Dendritic cell treated with granulocyte-macrophage colony-stimulating factor and Interleukin-4, amounts not matched to agents 40 ng/mL and 50 ng/mL, for 4 days (primary cell): ENCODE data around the gene MRTFB.
A peak's percentile ranks its signal among the peaks of the same experiment; 100 is the strongest.

ENCODE experiments used
- H3K27ac Mint-ChIP-seq: one replicate; pipeline ENCODE4 v1.8.0; 2022; ENCODE audit warnings: mild to moderate bottlenecking, mixed read lengths
- H3K27me3 Mint-ChIP-seq: one replicate; pipeline ENCODE4 v1.8.0; 2022; ENCODE audit warnings: mild to moderate bottlenecking, mixed read lengths
- H3K36me3 Mint-ChIP-seq: one replicate; pipeline ENCODE4 v1.8.0; 2022; ENCODE audit warnings: low read depth, mixed read lengths
- H3K4me1 Mint-ChIP-seq: one replicate; pipeline ENCODE4 v1.8.0; 2022; ENCODE audit warnings: low read depth, mixed read lengths
- H3K4me3 Mint-ChIP-seq: one replicate; pipeline ENCODE4 v1.8.0; 2022; ENCODE audit warnings: mild to moderate bottlenecking, moderate library complexity, mixed read lengths
- H3K9me3 Mint-ChIP-seq: one replicate; pipeline ENCODE4 v1.8.0; 2022; ENCODE audit warnings: mixed read lengths
- intact Hi-C: fragments of 100-400 bp; cut with micrococcal nuclease; formaldehyde crosslinking; loops from one replicate; pipeline ENCODE4 v1.15.0; 2022

MRTFB gene

DNA sequence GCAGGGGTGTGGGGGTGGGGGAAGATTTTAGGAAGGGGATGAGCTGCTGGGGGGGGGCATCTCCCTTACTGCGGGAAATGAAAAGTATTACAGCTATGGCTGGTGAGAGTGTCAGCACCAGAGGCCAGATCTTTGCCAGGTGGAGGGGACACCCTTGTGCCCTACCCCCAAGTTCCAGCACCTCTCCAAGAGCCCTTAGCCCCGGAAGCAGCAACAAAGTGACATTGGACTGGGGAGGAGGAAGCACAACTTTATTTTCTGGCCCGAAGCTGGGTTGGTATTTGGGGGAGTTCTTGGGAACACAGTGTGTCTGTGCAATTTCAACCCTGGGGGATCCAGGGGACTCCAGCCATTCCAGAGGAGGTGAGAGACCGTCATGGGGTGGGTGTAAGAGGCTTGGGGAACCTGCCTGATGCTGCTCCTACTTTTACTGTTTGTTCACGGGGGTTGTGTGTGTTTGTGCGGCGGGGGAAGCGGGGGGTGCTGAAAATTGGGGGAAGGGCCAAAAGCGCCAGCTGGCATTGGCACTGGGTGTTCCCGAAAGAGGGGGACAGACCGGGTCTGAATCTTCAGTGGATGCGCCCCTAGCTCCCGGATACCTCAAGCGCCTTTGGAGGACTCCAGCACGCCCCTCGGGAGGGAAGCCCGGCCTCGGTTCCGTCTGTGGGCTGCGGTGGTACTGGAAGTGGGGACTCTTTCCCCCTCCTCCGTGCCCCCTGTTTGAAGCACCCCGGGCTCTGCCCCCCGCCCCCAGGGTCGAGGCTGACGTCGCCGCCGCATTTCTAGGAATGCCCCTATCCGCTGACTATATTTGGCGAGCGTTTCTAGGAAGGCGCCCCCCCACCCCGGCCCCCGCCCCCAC, 230.3 kb downstream of the MRTFB start:
- no peaks in the 10 kb centered on the region for H3K9me3 Mint-ChIP-seq
- peak overlapping the region; percentile 88 for H3K27ac Mint-ChIP-seq
- intact Hi-C loops = loop anchor here (5.0 to 10.0 kb wide), 2 partner anchors 143 to 379 kb away; partner anchors contain the start of gene ERCC4
- peaks cover 55% of the 10 kb centered on the region for H3K4me1 Mint-ChIP-seq
- peaks cover 23% of the 10 kb centered on the region for H3K36me3 Mint-ChIP-seq
- H3K4me3 Mint-ChIP-seq = peak overlapping the region; percentile 86
- H3K27me3 Mint-ChIP-seq = peaks cover 53% of the 10 kb centered on the region

DNA sequence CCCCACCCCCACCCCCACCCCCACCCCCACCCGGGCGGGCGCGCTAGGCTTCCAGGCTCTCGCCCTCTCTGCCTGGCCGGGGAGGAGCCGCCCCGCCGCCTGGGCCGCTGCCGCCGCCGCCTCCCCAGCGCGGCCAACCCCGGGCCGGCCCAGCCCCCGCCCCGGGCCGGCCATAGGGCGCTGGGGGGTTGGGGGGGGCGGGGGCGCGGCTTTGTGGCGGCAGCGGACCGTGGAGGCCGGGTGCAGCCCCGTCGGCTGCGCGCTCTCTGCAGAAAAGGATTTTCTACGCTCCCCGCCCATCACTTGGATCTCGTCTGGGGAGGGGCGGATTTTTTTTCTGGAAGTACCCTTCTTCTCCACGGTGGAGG, 230.9 kb downstream of the MRTFB start:
- Mint-ChIP-seq H3K9me3 (no peaks in the 10 kb centered on the region), H3K27me3 (peaks cover 59% of the 10 kb centered on the region), H3K27ac (peak overlapping the region; percentile 88), H3K4me1 (peaks cover 51% of the 10 kb centered on the region), H3K36me3 (peaks cover 23% of the 10 kb centered on the region), H3K4me3 (peak overlapping the region; percentile 82)
- intact Hi-C loops = loop anchor here (5.0 to 10.0 kb wide), 2 partner anchors 143 to 380 kb away; partner anchors contain the start of gene ERCC4

DNA sequence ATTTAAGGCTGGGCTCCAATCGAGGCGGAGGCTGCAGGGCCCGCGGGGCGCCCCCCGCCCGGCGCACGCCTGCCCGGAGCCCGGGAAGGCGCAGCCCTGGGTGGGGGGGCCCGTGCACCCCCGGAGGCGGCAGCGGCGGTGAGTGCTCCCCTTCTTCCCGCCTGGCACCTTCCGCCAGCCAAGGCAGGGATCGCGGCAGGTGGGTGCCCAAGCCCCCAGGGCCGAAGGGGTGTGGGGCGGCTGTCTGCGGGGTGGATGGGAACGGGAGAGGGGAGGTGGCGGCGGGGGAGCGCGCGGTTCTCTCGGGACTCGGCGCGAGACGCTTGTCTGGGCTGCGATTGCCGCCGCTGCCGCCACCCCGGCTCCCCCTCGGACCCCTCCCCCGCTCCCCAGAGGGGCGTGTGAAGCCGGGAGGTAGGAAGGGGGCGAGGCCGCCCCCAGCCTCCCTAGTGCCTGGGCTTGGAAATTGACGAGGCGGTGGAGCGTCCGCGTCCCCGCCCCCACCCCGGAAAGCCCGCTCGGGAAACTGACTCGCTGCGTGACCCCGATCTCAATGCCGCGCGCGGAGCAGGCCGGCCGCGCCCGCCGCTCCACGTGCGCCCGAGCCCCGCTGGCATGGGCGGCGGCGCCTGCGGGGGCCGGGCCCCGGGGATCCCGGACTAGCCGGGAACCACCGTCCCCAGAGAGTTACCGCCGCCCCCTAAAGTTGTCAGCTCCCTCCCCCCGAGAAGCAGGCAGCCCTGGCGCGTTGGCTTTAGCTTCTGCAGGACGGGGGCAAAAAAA, 231.5 kb downstream of the MRTFB start:
- H3K4me1 Mint-ChIP-seq = peaks cover 54% of the 10 kb centered on the region
- peaks cover 61% of the 10 kb centered on the region for H3K27me3 Mint-ChIP-seq
- peak overlapping the region; percentile 88 for H3K27ac Mint-ChIP-seq
- intact Hi-C loops = loop anchor here (5.0 to 10.0 kb wide), 2 partner anchors 142 to 380 kb away; partner anchors contain the start of gene ERCC4
- peak overlapping the region; percentile 82 for H3K4me3 Mint-ChIP-seq
- H3K9me3 Mint-ChIP-seq = no peaks in the 10 kb centered on the region
- peaks cover 23% of the 10 kb centered on the region for H3K36me3 Mint-ChIP-seq

GRCh38 chr16:14303182-14303618, 232.1 kb downstream of the MRTFB start:
- Mint-ChIP-seq H3K36me3 (peaks cover 23% of the 10 kb centered on the region), H3K9me3 (no peaks in the 10 kb centered on the region), H3K27ac (no peak overlapping the region), H3K4me1 (peaks cover 56% of the 10 kb centered on the region), H3K4me3 (peak overlapping the region; percentile 82), H3K27me3 (peaks cover 66% of the 10 kb centered on the region)
- intact Hi-C loops = loop anchor here (5.0 to 10.0 kb wide), 2 partner anchors 142 to 381 kb away; partner anchors contain the start of gene ERCC4

- peak overlapping the region; percentile 82 for H3K4me3 Mint-ChIP-seq
- intact Hi-C loops = loop anchor here (5.0 to 10.0 kb wide), 2 partner anchors 141 to 382 kb away; partner anchors contain the start of gene ERCC4
- H3K4me1 Mint-ChIP-seq = peaks cover 56% of the 10 kb centered on the region
- H3K27me3 Mint-ChIP-seq = peaks cover 72% of the 10 kb centered on the region
- no peak overlapping the region for H3K27ac Mint-ChIP-seq
- H3K9me3 Mint-ChIP-seq = no peaks in the 10 kb centered on the region
- peaks cover 23% of the 10 kb centered on the region for H3K36me3 Mint-ChIP-seq
Observed at GRCh38 chr16:14303639-14304394, 232.7 kb downstream of the MRTFB start.

DNA sequence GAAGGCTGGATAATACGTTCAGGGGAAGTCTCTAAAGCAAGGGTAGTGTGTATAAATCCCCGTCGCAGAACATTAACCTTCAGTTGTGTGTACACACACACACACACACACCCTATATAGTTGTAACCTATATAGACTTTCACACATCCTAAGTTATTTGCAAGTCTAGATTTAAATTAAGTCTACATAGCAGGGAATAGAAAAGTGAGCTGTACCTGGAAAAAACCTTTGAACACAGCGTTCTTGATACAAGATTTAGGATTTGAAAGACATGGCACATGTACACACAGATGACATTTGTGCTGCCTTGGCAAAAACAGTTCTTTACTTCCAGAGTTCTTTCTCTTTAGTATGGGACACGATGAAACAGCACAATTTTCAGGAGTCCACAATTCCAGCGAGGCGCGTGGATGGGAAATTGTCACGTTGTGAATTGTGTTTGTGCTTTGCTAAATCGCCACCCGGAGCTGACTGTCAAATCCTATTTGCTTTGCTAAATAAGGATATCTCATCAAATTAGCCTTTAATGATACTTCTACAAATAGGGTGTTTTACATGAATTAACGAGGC, 233.9 kb downstream of the MRTFB start:
- H3K27me3 Mint-ChIP-seq = peaks cover 79% of the 10 kb centered on the region
- intact Hi-C loops = loop anchor here (5.0 to 10.0 kb wide), 2 partner anchors 140 to 383 kb away; partner anchors contain the start of gene ERCC4
- H3K36me3 Mint-ChIP-seq = peaks cover 33% of the 10 kb centered on the region
- peaks cover 68% of the 10 kb centered on the region for H3K4me1 Mint-ChIP-seq
- H3K9me3 Mint-ChIP-seq = no peaks in the 10 kb centered on the region
- H3K27ac Mint-ChIP-seq = no peak overlapping the region
- H3K4me3 Mint-ChIP-seq = no peak overlapping the region

GRCh38 chr16:14306485-14307058, 235.5 kb downstream of the MRTFB start:
- Mint-ChIP-seq H3K27ac (no peak overlapping the region), H3K4me1 (peaks cover 64% of the 10 kb centered on the region), H3K4me3 (no peak overlapping the region), H3K27me3 (peaks cover 76% of the 10 kb centered on the region), H3K36me3 (peaks cover 32% of the 10 kb centered on the region), H3K9me3 (no peaks in the 10 kb centered on the region)
- intact Hi-C loops = loop anchor here (10.0 kb wide), 1 partner anchor 138 kb away; no protein-coding TSS in a partner anchor

- no peak overlapping the region for H3K4me3 Mint-ChIP-seq
- H3K27me3 Mint-ChIP-seq = peaks cover 77% of the 10 kb centered on the region
Observed at GRCh38 chr16:14307059-14307526, 236.0 kb downstream of the MRTFB start.

DNA sequence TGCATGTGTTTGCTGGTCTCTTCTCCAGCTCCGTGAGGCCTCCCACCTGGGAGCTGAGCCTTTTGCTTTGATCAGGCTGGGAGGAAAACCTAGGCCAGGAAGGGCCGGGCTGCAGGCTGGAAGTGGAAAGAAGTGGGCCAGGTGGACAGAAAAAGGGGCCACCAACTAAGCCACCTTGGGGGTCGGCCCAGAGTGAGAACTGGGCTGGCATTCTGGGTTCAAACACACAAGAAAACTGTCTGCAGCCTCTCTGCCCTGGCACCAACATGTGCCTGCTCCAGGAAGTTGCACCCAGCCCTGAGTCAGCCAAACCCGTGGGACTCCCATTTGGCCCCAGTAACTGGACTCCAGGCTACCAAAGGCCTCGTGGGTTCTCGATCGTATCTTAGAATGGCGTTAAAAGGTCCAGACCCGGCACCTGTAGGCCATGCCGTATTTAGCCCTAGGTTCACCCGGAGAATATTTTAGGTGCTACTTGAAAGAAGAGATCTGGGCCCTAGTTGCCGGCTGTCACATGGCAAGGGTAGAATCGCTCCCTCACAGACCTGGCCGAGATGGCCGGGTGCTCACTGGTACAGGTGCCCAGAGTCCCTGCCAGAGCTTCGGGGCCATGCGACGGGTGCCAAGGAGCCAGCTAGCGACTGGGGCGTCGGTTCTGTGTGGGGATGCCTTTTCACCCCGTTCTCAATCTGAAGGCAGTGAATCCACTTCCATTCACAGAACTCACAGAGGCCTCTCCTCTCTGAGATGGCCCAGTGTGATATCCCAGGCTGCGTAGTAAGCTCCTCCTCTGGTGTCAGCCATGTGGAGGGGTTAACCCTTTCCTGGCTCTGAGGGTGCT, 236.6 kb downstream of the MRTFB start:
- Mint-ChIP-seq H3K9me3 (no peaks in the 10 kb centered on the region), H3K36me3 (peaks cover 25% of the 10 kb centered on the region), H3K27ac (no peak overlapping the region), H3K4me3 (no peak overlapping the region), H3K4me1 (peaks cover 65% of the 10 kb centered on the region), H3K27me3 (peaks cover 76% of the 10 kb centered on the region)
- intact Hi-C loops = loop anchor here (10.0 kb wide), 1 partner anchor 137 kb away; no protein-coding TSS in a partner anchor

More at GRCh38 chr16:14307059-14307526, 236.0 kb downstream of the MRTFB start:
- Mint-ChIP-seq H3K36me3 (peaks cover 29% of the 10 kb centered on the region), H3K27ac (no peak overlapping the region), H3K4me1 (peaks cover 64% of the 10 kb centered on the region), H3K9me3 (no peaks in the 10 kb centered on the region)
- intact Hi-C loops = loop anchor here (10.0 kb wide), 1 partner anchor 138 kb away; no protein-coding TSS in a partner anchor

DNA sequence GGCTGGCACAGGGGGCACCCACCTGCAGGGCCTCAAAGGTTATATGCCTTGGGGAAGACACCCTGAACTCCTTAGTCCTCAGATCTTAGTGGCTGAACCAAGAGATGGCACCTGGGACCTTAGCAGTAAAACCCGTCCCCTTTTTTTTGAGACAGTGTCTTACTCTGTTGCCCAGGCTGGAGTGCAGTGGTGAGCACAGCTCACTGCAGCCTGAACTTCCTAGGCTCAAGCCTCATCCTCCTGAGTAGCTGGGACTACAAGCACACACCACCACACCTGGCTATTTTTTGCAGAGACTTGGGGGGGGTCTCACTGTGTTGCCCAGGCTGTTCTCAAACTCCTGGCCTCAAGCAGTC, 237.2 kb downstream of the MRTFB start:
- H3K4me3 Mint-ChIP-seq = no peak overlapping the region
- intact Hi-C loops = loop anchor here (10.0 kb wide), 1 partner anchor 136 kb away; no protein-coding TSS in a partner anchor
- H3K27me3 Mint-ChIP-seq = peaks cover 71% of the 10 kb centered on the region
- peaks cover 63% of the 10 kb centered on the region for H3K4me1 Mint-ChIP-seq
- peaks cover 19% of the 10 kb centered on the region for H3K36me3 Mint-ChIP-seq
- H3K9me3 Mint-ChIP-seq = no peaks in the 10 kb centered on the region
- H3K27ac Mint-ChIP-seq = no peak overlapping the region

DNA sequence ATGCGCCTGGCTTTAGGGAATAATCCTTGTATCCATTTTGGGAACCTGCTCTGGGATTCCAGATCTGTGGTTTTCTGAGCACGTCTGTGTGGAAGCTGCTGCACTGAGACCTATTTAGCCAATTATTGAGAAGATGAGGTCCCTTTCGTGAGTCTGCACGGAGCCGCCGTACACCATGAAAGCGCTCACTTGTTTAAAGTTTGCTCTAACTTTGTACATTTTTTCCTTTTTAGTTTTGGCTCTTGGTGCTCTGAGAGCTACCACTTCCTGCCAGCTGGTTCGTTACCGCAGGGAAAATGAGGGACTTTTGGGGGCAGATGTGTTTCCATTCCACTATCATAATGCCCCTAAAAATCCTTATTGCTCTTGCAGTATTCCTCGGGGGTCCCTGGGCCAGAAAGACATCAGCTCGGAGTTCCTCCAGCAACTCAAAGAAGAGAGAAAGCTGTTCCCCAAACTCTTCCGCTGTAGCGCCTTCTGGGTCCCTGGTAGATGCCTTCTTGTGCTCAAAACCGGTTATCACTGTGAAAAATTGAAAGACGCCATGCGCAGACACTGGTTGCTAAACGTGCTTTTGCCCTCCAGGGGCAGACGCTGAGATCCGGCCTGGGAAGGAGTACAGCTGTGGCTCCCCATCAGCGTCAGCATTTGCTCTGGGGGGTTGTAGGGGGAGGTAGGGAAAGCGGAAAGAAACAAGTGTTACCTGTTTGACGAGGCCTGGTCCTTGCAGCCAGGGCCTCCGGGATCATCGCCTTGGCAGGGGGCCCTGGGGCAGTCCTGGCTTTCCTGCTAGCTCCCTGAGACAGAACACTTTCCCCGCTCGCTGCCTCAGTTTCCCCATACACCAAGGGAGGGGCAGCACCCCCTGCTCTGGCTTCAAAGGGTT, 238.1 kb downstream of the MRTFB start:
- H3K27me3 Mint-ChIP-seq = peaks cover 62% of the 10 kb centered on the region
- peaks cover 54% of the 10 kb centered on the region for H3K4me1 Mint-ChIP-seq
- H3K36me3 Mint-ChIP-seq = peaks cover 13% of the 10 kb centered on the region
- H3K4me3 Mint-ChIP-seq = no peak overlapping the region
- H3K9me3 Mint-ChIP-seq = no peaks in the 10 kb centered on the region
- intact Hi-C loops = loop anchor here (10.0 kb wide), 1 partner anchor 136 kb away; no protein-coding TSS in a partner anchor
- no peak overlapping the region for H3K27ac Mint-ChIP-seq
